GM18508 (cell line): ENCODE data around the gene LURAP1L.

Source experiments
- ATAC-seq: cut with Tn5 transposase; IDR thresholded peaks from one replicate; pipeline ENCODE4 v1.9.1; 2021; ENCODE audit warnings: moderate number of reproducible peaks; ENCODE audit not compliant: insufficient read depth, unreplicated experiment

Gene LURAP1L, protein sequence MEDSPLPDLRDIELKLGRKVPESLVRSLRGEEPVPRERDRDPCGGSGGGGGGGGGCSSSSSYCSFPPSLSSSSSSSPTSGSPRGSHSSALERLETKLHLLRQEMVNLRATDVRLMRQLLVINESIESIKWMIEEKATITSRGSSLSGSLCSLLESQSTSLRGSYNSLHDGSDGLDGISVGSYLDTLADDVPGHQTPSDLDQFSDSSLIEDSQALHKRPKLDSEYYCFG

DNA sequence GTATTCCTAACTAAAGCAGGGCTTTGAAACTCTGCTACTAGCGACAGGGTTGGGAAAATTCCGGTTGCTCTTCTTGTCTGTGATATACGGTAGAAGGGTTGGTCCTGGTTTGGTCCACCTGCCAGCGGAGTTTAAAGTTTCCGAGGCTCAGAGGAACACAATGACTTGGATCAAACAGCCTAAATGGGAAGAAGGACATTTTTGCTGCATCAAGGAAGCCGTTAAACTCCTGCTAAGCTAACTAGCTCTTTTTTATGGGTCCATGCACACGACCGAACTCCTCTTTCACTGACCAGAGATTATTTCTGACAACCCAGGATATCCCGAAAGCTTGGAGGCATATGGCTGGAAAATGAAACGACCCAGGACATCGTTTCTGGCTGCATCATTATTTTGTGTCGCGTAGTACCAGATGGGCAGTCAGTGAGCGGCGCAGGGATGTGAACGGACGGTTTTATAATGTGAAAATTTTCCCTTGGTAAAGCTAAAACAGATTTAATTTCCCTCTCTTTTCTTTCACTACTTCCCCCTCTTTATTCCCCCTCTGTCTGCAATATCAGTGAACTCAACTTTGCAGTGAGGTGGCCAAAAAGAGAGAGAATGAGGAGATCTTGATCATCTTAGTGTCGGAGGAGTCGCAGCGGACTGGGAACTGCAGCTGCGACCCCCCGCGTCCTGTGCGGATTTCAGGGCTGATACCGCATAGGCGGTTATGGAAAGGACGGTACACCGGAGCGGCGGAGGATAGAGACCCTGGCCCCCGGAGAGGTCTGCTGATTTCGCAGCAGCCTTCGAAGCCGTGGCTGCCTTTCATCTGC is at the start of gene LURAP1L:
Gene LURAP1L (plus strand): TSS at position 160 of the 818 bp plus-strand sequence. CDS start 696 bp downstream, outside the sequence.
- no peak for ATAC-seq

DNA sequence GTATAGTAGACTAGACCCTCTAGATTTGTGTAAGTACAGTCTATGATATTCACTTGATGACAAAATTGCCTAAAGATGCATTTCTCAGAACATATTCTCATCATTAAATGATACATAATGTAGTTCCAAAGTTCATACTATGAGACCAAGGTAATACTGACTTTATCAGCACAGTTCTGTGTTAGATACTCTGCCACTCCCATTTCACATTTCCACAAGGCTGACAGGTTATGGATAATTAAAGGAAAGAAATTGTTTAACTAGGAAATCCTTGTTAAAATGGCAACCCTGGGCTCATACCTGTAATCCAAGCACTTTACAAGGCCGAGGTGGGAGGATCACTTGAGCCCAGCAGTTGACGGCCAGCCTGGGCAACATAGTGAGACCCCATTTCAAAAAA is 48.0 kb upstream of the LURAP1L start:
- ATAC-seq = no peak

DNA sequence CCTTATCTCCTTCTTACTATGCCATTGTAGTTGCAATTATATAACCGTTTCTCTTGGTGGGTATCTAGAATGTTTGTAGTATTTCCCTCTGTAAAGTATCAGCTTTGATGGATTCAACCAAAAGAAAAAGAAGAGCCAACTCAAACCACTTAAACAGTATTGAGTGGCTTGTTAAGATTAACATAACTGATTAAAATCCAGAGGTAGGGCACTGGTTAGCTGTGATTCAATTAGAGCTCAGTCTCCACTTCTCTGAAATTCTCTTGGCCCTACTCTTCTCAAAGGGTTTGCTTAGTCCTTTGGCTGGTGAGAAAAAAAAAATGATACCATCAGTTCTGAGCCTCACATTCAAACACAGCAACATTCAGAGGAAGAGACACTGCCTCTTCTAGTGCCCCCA is 44.6 kb upstream of the LURAP1L start:
- ATAC-seq = no peak

DNA sequence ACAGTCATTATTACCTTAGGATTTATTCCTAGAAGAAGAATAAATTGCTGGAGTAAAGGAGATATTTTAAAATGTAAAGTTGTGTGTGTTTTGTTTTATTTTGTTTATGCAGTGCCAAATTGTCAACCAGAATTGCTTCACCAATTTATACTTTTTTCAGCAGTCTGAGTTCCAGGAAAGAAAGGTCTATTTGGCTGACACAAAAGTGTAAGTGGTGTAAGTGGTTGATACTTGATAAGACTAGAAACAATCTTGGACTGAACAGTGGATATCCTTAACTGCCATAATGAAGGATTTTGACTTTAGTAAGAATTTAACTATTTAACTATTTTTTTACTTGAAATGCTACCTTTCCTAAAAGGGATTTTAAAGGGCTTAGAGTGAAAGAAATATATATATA is 43.9 kb upstream of the LURAP1L start:
- ATAC-seq = no peak

DNA sequence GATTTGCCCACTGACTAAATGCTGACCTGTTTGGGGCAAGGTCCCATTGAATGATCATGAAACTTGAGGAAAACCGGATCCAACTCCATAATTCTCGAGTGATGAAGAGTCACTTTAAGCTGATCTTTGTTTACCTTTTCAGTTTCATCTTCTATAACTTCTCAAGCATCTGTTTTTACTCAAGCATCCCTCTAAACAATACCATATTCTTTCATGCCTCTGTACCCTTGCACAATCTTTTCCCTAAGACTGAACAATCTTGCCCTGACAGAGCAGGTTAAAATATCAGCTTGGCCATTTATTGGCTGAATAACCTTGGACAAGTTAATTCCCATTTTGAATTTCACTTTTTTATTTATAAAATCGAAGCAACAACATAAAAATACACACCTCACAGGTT is 41.8 kb upstream of the LURAP1L start:
- no peak for ATAC-seq

DNA sequence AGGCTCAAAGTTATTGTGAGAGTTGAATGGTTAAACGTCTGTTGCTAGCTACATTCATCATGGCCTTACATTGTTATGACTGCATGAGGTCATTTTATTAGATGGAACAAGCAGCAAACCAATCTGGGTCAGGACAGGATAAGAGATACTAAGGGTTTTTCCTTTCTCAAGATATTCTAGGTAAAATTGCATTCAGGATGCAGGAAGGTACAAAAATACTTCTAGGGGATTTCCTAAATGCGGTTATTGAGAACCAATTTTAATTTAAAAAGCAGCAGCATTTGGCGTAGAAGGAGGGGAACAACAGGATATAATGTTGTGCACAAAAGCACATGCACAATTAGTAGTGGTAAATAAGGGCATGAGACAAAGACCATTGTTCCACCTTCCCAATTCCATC is 39.2 kb upstream of the LURAP1L start:
- no peak for ATAC-seq

DNA sequence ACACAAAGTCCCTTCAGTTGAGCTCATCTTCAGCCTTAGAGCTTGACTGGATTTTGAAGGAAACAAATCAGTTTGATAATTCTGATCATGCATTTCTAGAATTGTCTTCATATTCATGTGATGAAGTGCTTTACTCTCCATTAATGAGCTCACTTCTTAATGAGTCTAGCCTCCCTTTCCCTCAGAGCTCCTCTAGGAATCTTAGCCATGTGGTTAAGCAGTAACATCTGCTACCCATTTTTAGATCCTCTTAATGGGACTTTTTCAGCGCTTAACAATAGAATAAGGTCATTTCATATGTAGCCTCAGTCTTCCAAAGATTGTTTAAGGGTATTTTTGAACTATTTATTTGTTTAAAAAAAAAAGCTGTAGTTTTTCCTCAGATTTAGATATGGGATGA is 36.9 kb upstream of the LURAP1L start:
- ATAC-seq = no peak

DNA sequence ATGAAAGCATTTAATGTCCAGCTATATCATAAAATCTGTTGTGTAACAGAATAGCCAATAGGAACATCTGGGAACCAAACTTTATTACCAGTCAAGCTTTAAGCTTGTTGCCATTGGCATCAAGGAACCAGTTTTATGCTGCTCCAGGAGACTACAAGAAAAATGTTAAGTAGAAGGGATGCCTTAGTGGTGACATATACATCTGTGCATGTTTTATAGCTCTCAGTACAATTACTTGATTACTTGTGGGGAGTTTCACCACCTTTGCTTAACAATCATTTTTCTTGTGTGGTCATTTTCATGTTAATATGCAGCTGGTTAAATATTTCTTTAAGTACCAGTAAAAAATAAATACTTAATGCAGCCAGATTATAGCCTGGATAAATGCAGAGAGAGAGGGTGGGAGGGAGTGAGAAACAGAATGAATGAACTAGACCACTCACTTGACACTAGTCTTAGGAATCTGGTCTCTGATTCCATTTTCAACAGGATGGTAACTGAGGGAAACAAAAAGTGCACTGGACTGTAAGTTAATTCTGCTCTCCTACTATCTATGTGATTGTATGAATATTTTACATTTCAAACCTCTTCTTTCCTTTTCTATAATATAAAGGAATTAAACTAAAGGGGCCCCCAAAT is 35.7 kb upstream of the LURAP1L start:
- ATAC-seq = no peak

DNA sequence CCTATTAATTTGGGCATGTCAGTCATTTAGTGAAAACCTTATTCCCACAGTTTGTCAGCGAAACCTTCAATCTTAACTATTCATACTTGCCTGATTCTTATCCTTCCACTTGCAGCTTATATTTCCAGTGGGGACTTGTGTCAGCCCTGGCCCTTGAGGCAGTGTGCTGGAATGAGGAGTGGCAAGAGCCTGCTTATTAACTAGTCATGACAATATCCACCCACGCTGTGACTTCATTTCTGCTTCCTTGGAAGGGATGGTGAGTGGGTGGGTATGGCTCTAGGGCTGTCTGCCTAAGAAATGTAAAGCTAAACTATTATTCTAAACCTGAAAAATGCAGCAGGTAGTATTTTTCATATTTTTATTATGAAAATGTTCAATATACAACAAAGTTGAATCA is 34.0 kb upstream of the LURAP1L start:
- ATAC-seq = no peak

DNA sequence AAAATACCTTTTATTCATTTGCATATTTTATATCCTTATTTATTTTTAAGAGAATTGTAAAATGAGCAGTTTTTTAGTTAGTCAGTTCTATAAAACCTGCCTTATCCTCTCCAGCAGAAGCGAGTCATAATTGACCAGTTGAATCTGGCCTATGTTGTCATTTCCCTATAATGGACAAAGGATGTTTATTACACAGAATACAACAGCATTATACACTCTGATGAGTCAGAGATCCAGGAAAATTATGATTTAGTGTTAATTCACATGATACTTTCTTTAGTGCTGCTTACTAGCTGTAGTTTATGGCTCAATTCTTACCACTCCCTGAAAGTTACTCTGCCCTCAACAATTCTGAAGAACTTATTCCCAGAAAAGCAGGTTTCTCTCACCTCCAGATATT is 26.8 kb upstream of the LURAP1L start:
- no peak for ATAC-seq

DNA sequence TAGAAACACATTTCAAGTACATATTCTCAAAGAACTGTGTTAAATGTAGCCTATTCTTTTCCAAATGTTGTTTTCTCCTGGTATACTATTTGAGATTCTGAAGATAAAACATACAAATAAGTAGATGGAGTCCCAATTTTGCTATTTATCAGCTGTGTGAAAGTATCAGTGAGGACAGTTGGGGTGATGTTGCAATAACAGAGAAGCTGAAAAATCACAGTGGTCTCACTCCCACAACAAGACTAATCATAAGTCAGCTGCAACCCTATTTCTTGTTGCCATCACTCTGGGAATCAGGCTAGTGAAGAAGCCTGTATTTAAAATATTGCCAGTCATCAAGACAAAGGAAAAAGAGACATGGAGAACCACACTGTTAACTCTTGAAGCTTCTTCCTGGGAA is 25.9 kb upstream of the LURAP1L start:
- no peak for ATAC-seq

DNA sequence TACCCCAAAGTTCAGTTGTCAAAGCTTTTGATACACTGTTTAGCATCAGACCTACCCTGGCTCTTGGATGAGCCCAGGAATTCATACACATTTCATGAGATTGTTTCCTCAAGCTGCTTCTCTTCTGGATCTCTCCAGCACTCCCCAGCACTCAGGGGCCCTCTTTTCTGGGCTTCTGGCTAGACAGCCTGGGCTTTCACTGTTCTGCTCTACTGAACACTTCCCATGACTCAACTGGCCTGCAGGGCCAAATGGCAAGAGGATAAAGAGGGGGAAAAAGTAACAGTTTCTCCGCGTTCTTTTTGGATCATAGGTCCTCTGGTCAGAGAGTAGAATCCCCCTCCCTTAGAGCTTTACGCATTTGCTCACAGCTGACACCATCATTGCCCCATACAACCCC is 20.9 kb upstream of the LURAP1L start:
- ATAC-seq = no peak

DNA sequence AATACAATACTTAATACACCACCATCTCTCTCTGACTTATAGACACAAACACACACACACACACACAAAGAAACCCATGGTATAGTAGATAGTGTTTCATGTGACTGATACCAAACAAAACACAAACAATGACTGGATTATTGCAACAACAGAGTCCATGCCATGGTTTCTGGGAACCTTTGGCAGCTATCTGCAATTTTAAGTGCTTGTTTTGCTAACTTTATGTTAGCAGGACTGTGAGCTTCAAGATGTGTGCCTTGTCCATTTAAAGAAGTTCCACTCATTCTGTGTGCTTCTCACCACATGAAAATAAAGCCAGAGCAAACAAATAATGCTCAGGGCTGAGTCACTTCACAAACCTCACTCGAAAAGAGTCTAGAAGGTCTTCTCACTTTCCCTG is 15.1 kb upstream of the LURAP1L start:
- no peak for ATAC-seq

DNA sequence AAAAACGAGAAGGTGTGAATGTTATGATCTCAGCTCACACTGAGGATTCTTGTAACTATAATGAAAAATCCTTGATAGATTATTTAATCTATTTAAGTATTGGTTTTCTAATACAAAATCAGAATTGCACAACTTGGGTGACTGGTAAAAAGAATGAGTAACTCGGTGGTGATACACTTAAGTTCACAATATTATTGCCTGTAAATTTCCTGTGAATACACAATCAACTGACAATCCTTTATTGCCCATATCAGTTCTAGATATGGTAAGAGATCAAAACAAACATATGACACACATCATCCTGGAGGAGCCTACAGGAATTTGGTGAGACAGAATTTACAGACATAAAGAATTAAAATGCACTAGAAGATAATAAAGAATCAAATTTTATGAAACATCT is 14.1 kb upstream of the LURAP1L start:
- no peak for ATAC-seq

DNA sequence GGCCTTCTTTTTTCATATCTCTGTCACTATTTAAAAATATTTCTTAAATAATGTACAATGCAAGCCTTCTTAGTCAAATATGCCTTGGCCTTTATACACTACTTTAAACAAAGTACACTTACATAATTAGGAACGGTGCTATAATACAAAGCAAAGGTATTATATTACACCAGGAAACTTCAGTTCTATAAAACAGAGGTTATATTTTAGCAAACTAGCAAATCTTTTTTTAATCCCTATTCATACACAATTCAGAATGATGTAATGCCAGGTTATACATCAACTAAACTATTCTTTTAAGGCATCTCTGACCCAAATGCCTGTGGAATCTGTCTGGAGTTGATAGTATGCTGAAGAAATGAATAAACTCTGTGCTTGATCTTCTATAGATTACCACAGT is 10.7 kb upstream of the LURAP1L start:
- ATAC-seq = no peak

DNA sequence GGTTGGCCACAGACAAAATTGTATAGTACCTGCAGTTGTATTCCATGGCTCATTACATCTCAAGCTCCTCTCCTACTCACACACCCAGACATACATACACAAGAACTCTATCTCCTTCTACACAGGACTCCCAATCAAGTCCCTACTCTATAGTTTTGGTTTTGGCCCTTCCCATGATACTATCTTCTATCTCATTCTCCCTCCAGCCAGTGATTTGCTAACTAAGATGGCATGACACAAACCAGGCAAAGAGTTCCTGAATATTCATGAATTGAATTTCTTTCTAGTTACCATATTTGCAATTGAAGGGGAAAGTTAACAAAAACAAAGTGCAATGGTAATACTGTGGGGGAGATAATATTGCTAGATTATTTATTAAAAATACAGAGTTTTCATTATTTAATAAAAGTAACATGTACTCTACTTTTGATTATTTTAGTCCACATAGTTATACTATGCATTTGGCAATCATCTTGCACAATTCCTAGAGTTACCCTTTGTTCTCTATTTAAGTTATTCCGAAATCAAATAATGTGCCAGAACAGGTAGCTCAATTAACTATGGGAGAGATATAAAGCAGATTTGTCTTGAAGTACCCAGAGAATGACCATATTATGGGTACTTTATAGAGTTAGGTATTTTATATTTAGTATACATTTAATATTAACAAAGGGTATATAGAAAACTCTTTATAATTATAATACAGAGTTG is 9.6 kb upstream of the LURAP1L start:
- ATAC-seq = no peak

DNA sequence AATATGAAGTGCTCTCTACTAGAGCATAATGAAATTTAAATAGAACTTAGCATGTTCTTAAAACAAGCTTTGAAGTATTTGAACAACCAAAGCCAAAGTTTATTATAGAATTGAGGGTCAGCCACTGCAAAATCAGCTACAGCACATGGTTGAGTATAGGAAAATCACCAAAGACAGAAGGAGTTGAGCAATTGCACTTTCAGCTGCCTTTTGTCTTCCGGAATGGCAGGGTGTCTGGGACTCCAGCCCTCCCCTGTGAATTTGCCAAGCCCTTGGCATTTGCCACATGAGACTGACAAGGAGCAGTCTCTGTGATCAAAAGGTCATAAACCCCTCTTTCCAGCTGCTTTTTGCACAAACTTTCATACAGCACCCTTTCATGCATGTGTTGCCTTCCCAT is 8.5 kb upstream of the LURAP1L start:
- no peak for ATAC-seq

DNA sequence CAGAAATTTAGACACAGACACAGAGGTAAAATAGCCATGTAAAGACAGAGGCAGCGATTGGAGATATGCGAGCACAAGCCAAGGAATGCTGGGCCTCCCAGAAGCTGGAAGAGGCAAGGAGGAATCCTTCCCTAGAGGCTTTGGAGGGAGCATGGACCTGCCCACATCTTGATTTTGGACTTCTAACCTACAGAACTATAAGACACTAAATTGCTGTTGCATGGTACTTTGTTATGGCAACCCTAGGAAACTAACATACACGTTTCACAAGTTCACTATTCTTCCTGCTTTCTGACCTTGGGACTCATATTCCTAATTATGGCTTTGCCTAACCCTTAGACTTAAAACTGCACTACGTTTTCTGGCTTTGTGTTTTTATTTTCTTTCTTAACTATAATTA is 4.6 kb upstream of the LURAP1L start:
- ATAC-seq = no peak

DNA sequence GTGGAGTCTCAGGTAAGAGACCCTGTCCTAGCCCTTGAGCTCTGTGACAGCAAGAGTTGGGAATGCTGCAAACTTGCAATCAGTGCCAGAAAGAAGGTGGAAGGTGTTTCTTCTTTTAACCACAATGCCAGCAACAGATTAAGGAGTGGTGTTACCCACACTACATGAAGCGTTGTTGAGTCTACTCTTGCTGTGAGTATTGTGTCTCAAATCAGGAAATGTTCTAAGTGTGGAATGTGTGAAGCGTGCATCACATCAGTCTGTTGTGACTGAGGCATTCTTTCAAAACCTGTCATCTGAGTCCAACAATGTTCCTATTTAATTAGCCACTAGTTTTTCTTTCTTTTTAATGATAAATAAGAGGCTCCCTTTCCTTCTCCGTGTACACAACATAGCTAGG is 2.9 kb upstream of the LURAP1L start:
- ATAC-seq = no peak

DNA sequence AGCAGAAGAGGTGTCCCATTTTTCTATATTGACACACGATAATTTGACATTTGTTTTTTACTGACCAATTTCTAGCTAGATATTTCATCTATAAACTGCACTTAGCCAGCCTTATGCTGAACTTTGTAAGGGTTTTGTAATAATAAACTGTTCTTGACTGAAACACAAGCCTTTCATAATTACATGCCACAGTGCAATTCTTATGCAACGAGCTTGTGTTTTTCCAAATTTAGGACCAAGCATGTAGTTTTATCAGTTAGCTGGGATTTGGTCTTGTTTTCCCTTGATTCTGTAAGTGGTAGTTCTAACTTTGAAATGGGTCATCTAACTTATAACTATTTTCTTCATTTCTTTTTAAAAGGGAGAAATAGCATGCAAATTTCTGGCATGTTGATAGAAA is 1.3 kb upstream of the LURAP1L start:
- ATAC-seq = no peak
